H1 (cell line): Measurements from ENCODE around the gene LARP1.

ENCODE experiments used
- ATF2 ChIP-seq: IDR thresholded peaks from 2 replicates; pipeline ENCODE4 v1.6.1; 2012; ENCODE audit warnings: low read length, inconsistent platforms
- CTCF ChIP-seq, 3 experiments: IDR thresholded peaks; 1 replicate in 2 of 3; 2 replicates in 1 of 3; pipeline versions ENCODE4 v1.5.1 to v1.6.1; 2011; ENCODE audit warnings: low read length in 3 of 3, mild to moderate bottlenecking in 3 of 3, inconsistent platforms in 2 of 3, low read depth in 1 of 3, moderate library complexity in 1 of 3; ENCODE audit not compliant: insufficient read depth in 1 of 3; ENCODE audit errors: control extremely low read depth in 1 of 3
- EZH2 ChIP-seq: fragments of 200-600 bp; sonication (generic); IDR thresholded peaks from 2 replicates; pipeline ENCODE4 v1.7.1; 2012; ENCODE audit warnings: low read depth, mild to moderate bottlenecking, moderate library complexity, low read length, inconsistent platforms; ENCODE audit not compliant: severe bottlenecking
- GABPA ChIP-seq: IDR thresholded peaks from 2 replicates; pipeline ENCODE4 v1.6.1; 2011; ENCODE audit warnings: mild to moderate bottlenecking, low read length, moderate library complexity, borderline replicate concordance; ENCODE audit not compliant: insufficient read depth
- KDM1A ChIP-seq: fragments of 200-600, 300-600 bp; sonication (generic); IDR thresholded peaks from 2 replicates; pipeline ENCODE4 v1.7.1; 2016; ENCODE audit warnings: mild to moderate bottlenecking, low read length, borderline replicate concordance
- POLR2A ChIP-seq, 2 experiments: IDR thresholded peaks; 1 replicate in 1 of 2; 2 replicates in 1 of 2; pipeline ENCODE4 v1.6.1; 2011; ENCODE audit warnings: low read depth in 2 of 2, low read length in 2 of 2, mild to moderate bottlenecking in 2 of 2; ENCODE audit errors: control extremely low read depth in 1 of 2
- POLR2AphosphoS5 ChIP-seq: IDR thresholded peaks from 2 replicates; pipeline ENCODE4 v1.6.1; 2011; ENCODE audit warnings: low read depth, low read length
- TAF7 ChIP-seq: optimal IDR thresholded peaks from 2 replicates; pipeline ENCODE3; 2011; ENCODE audit warnings: low read depth, mild to moderate bottlenecking, inconsistent platforms, low read length, moderate library complexity, borderline replicate concordance
- TBP ChIP-seq: IDR thresholded peaks from 2 replicates; pipeline ENCODE4 v1.6.1; 2011; ENCODE audit warnings: low read depth, low read length, improper control_type of control experiment

- no peak for TF ChIP-seq CTCF (IDR thresholded peaks at IDR 0.05; ENCODE audit: control extremely low read depth in 1 of 3, insufficient read depth in 1 of 3, low read depth in 1 of 3, low read length in 3 of 3)
- no peak for TF ChIP-seq ATF2
- no peak for TF ChIP-seq POLR2A (IDR thresholded peaks at IDR 0.05; ENCODE audit: control extremely low read depth in 1 of 2, low read depth in 2 of 2, low read length in 2 of 2)
- no peak for TF ChIP-seq EZH2
- no peak for TF ChIP-seq KDM1A
- TF ChIP-seq GABPA, result no peak
- no peak for TF ChIP-seq TBP
- TF ChIP-seq POLR2AphosphoS5, result no peak
- no peak for TF ChIP-seq TAF7
Observed at GRCh38 chr5:154791535-154791934, 36.4 kb downstream of the LARP1 start.
